K562 (cell line): ENCODE results near the gene MTMR6. TPM values are rescaled to one million over a fixed set of nuclear protein-coding genes. Genes with fewer than 3 reads are reported as not detected.

Experiments
- ATAC-seq: fragments of 200-7000 bp; cut with Tn5 transposase; 3 replicates; pipeline ENCODE4 v1.9.1; 2020; ENCODE audit warnings: moderate library complexity
- BruUV-seq: library from RNA; stranded (reverse); fragments of 400-500 nt; replicated peaks from 2 replicates; lab custom pipeline; 2021; lab: Mats Ljungman, UMichigan
- CTCF ChIA-PET: fragments of 300-600 bp; formaldehyde crosslinking; extraction: SDS; loops from one replicate; lab custom pipeline; 2021; ENCODE audit warnings: low intra/inter-chr PET ratio; lab: Yijun Ruan, JAX
- POLR2A ChIA-PET: fragments of 300-600, 350-650 bp; sonication (Branson Sonifier 250); formaldehyde crosslinking; extraction: SDS; loops from one replicate; lab custom pipeline; 2021; ENCODE audit warnings: antibody characterized with exemption, inconsistent platforms; lab: Yijun Ruan, JAX
- DNase-seq, 4 experiments: peaks; one replicate each; pipeline versions ENCODE4 v3.0.0 to v3.0.0-alpha.2; 2011 to 2018; ENCODE audit warnings: low spot score in 3 of 4, mixed read lengths in 3 of 4; ENCODE audit errors: extremely low read depth in 1 of 4
- FAIRE-seq: peaks from 2 replicates; lab custom pipeline; 2011; peaks lifted over from hg19 to GRCh38; lab: Jason Lieb, UNC
- H2AFZ ChIP-seq: 2 replicates; pipeline ENCODE4 v1.6.0; 2011; ENCODE audit warnings: low read depth, low read length, control low read depth, inconsistent platforms
- H3K27ac ChIP-seq: fragments of 200-600 bp; 3 replicates; pipeline ENCODE4 v1.8.0; 2011; ENCODE audit warnings: low read depth, mild to moderate bottlenecking, control low read depth, inconsistent platforms, low read length, moderate library complexity, mixed read lengths; ENCODE audit errors: extremely low read depth
- H3K27me3 ChIP-seq, 2 experiments: fragments of 300-600 bp in 1 of 2; 2 replicates in 1 of 2; 3 replicates in 1 of 2; pipeline versions ENCODE4 v1.6.0 to v1.8.0; 2011; ENCODE audit warnings: inconsistent platforms in 2 of 2, low read length in 2 of 2, mild to moderate bottlenecking in 1 of 2, mixed read lengths in 1 of 2, moderate library complexity in 1 of 2; ENCODE audit not compliant: control insufficient read depth in 2 of 2, insufficient read depth in 2 of 2
- H3K36me3 ChIP-seq: fragments of 300-600 bp; 3 replicates; pipeline ENCODE4 v1.8.0; 2011; ENCODE audit warnings: mild to moderate bottlenecking, low read length, inconsistent platforms; ENCODE audit not compliant: control insufficient read depth, insufficient read depth
- H3K4me1 ChIP-seq, 2 experiments: fragments of 200-600 bp in 1 of 2; replicated peaks in 1 of 2; 2 replicates in 1 of 2; 3 replicates in 1 of 2; pipeline versions ENCODE4 v1.5.1 to v1.8.0; 2011; ENCODE audit warnings: inconsistent platforms in 2 of 2, low read length in 2 of 2, mild to moderate bottlenecking in 1 of 2, mixed read lengths in 1 of 2, moderate library complexity in 1 of 2; ENCODE audit not compliant: control insufficient read depth in 2 of 2, insufficient read depth in 2 of 2
- H3K4me2 ChIP-seq: 2 replicates; pipeline ENCODE4 v1.6.1; 2011; ENCODE audit warnings: low read length, control low read depth, inconsistent platforms, mixed read lengths; ENCODE audit not compliant: insufficient read depth
- H3K4me3 ChIP-seq: fragments of 200-600 bp; sonication (generic), shearing (Covaris generic); 2 replicates; pipeline ENCODE4 v1.5.1; 2016; ENCODE audit warnings: control low read depth, inconsistent platforms
- H3K79me2 ChIP-seq: fragments of 200-600 bp; 3 replicates; pipeline ENCODE4 v1.8.0; 2011; ENCODE audit warnings: low read length, inconsistent platforms; ENCODE audit not compliant: control insufficient read depth, insufficient read depth
- H3K9ac ChIP-seq, 2 experiments: 2 replicates each; pipeline versions ENCODE4 v1.6.0 to v1.6.1; 2011; ENCODE audit warnings: low read depth in 2 of 2, low read length in 2 of 2, control low read depth in 1 of 2, inconsistent platforms in 1 of 2, mild to moderate bottlenecking in 1 of 2, mixed read lengths in 1 of 2; ENCODE audit not compliant: insufficient read depth in 1 of 2
- H3K9me1 ChIP-seq: one replicate; pipeline ENCODE4 v1.6.0; 2011; ENCODE audit warnings: inconsistent platforms, mild to moderate bottlenecking, low read length, moderate library complexity; ENCODE audit not compliant: control insufficient read depth, insufficient read depth
- H3K9me3 ChIP-seq: replicated peaks from 2 replicates; pipeline ENCODE4 v1.5.1; 2011; ENCODE audit warnings: low read depth, low read length, inconsistent platforms; ENCODE audit not compliant: control insufficient read depth, insufficient read depth
- H4K20me1 ChIP-seq: replicated peaks from 2 replicates; pipeline ENCODE4 v1.6.1; 2011; ENCODE audit warnings: low read length, inconsistent platforms, mixed read lengths; ENCODE audit not compliant: control insufficient read depth, insufficient read depth
- ELF1 ChIP-seq: fragments of 200-800 bp; sonication (Bioruptor generic); IDR thresholded peaks from 2 replicates; pipeline ENCODE4 v1.6.1; 2016; ENCODE audit warnings: missing genetic modification characterization, missing compliant biosample characterization
- GABPA ChIP-seq: fragments of 200-800 bp; sonication (Bioruptor generic); conservative IDR thresholded peaks from 2 replicates; pipeline ENCODE4 v1.6.1; 2016; ENCODE audit warnings: low read depth, missing genetic modification characterization, missing compliant biosample characterization
- HDAC1 ChIP-seq, 2 experiments: fragments of 450-650 bp; IDR thresholded peaks; 2 replicates each; pipeline ENCODE4 v1.6.1; 2016 to 2017; ENCODE audit warnings: inconsistent platforms in 1 of 2, mild to moderate bottlenecking in 1 of 2, moderate library complexity in 1 of 2
- RAD51 ChIP-seq: fragments of 450-650 bp; IDR thresholded peaks from 2 replicates; pipeline ENCODE4 v1.7.1; 2016; ENCODE audit warnings: low read depth, mild to moderate bottlenecking, borderline replicate concordance
- ZKSCAN8 ChIP-seq: fragments of 200-800 bp; sonication (Bioruptor generic); IDR thresholded peaks from 2 replicates; pipeline ENCODE4 v1.6.1; 2016; ENCODE audit warnings: missing genetic modification characterization, missing compliant biosample characterization
- WGBS: fragments of 100-300 bp; shearing (Covaris generic); methylation state at CpG from one replicate; pipeline ENCODE4 v1.1.6; 2016; ENCODE audit warnings: low coverage, mixed read lengths; ENCODE audit not compliant: insufficient coverage; ENCODE audit errors: missing lambda C conversion rate; 5-methylcytosine and 5-hydroxymethylcytosine counted together
- in situ Hi-C: fragments of 300-500 bp; cut with MboI; formaldehyde crosslinking; loops from 4 replicates; pipeline ENCODE4 v1.15.0; 2018; ENCODE audit warnings: inconsistent platforms, mixed read lengths
- intact Hi-C: fragments of 100-400 bp; cut with micrococcal nuclease; formaldehyde crosslinking; loops from 2 replicates; pipeline ENCODE4 v1.14.2; 2022
- polyA plus RNA-seq, 8 experiments: library from polyadenylated mRNA; depleted of rRNA in 4 of 8; stranded (reverse) in 5 of 8; unstranded in 3 of 8; fragments of >200 nt; fragmentation: Nextera tagmentation in 2 of 8; fragmentation: Illumina TruSeq in 1 of 8; extraction: Ambion mirVana in 2 of 8; extraction: Trizol in 1 of 8; gene quantifications; 2 replicates each; pipeline versions ENCODE4 v1.2.1 to v1.2.3, GENCODE V29; 2011 to 2014; ENCODE audit warnings: inconsistent platforms in 1 of 8, missing spikeins in 1 of 8
- total RNA-seq, 7 experiments: library from RNA; depleted of rRNA in 6 of 7; stranded (reverse); fragments of >200 nt in 6 of 7; fragmentation: Illumina TruSeq in 2 of 7; extraction: Trizol in 2 of 7; gene quantifications; 2 replicates each; pipeline versions ENCODE4 v1.2.1 to v1.2.3, GENCODE V29; 2011 to 2021; ENCODE audit warnings: low replicate concordance in 1 of 7
- TF ChIP-seq, protein P1 (sequence below): fragments of 250-450 bp; sonication (Bioruptor Pico); IDR thresholded peaks from 2 replicates; pipeline ENCODE4 v1.5.0; 2021
- TF ChIP-seq, protein P2 (sequence below), 2 experiments: fragments of 450-650 bp in 1 of 2; sonication (generic) in 1 of 2; formaldehyde crosslinking in 1 of 2; IDR thresholded peaks; 2 replicates each; pipeline versions ENCODE4 v1.7.1 to v1.9.0; 2016 to 2022; ENCODE audit warnings: inconsistent platforms in 1 of 2, mild to moderate bottlenecking in 1 of 2, missing genetic modification reagents in 1 of 2

The MTMR6 gene
- total and polyA plus RNA-seq, 9 of the 15 experiments (the other 6 are each of a cell fraction or from before 2014, with no cell fraction given) = 3.9 to 10.8 (median 7.7) TPM

DNA sequence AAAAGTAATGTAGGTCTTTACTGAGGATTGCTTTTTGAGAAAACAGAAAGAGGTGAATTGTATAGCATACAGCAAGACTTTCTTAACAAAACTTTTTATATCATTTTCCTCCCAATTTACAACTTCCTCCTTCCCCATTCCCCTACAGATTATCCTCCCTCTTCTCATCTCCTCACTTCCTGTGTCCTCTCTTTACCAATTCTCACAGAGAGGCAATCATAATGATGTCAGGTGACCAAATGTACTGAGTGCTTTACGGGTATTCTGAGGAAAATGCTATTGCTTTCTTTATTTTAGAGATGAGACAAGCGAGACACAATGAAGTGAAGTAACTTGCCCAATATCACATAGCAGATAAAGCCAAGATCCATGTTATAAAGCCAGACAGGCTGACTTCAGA lies 1.7 kb upstream of the MTMR6 start:
- peak overlapping the region; percentile 64 for H2AFZ ChIP-seq
- intact Hi-C loops = no loop called here
- no peaks in the 10 kb centered on the region for H3K27me3 ChIP-seq
- 25% methylated on average over 2 of the region's 2 CpGs for WGBS
- no peak overlapping the region for H3K4me2 ChIP-seq
- no peak overlapping the region for H3K4me3 ChIP-seq
- H3K79me2 ChIP-seq = peaks cover 17% of the 10 kb centered on the region
- no peaks in the 10 kb centered on the region for H3K9me3 ChIP-seq
- ChIA-PET POLR2A (no interaction called here), CTCF (no interaction called here)
- H3K4me1 ChIP-seq = peaks cover 8 to 15% of the 10 kb centered on the region in 2 experiments; a peak in 4 of 5 replicates
- no peaks in the 10 kb centered on the region for H3K36me3 ChIP-seq
- DNase-seq (no peak), FAIRE-seq (no peak), ATAC-seq (no peak)
- in situ Hi-C loops = no loop called here
- BruUV-seq = no TSS peak
- no peak overlapping the region for H3K27ac ChIP-seq
- no peaks in the 10 kb centered on the region for H3K9me1 ChIP-seq
- H3K9ac ChIP-seq = no peak overlapping the region
- no peak for TF ChIP-seq ZKSCAN8 (CRISPR knock-in tag)
- no peak for TF ChIP-seq HDAC1 (IDR thresholded peaks at IDR 0.05)
- TF ChIP-seq GABPA (tag) = peak; percentile 46; the same call in 1 of the 2 replicates
- TF ChIP-seq, protein P1, sequence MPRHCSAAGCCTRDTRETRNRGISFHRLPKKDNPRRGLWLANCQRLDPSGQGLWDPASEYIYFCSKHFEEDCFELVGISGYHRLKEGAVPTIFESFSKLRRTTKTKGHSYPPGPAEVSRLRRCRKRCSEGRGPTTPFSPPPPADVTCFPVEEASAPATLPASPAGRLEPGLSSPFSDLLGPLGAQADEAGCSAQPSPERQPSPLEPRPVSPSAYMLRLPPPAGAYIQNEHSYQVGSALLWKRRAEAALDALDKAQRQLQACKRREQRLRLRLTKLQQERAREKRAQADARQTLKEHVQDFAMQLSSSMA (CRISPR knock-in tag) = no peak
- TF ChIP-seq, protein P2, sequence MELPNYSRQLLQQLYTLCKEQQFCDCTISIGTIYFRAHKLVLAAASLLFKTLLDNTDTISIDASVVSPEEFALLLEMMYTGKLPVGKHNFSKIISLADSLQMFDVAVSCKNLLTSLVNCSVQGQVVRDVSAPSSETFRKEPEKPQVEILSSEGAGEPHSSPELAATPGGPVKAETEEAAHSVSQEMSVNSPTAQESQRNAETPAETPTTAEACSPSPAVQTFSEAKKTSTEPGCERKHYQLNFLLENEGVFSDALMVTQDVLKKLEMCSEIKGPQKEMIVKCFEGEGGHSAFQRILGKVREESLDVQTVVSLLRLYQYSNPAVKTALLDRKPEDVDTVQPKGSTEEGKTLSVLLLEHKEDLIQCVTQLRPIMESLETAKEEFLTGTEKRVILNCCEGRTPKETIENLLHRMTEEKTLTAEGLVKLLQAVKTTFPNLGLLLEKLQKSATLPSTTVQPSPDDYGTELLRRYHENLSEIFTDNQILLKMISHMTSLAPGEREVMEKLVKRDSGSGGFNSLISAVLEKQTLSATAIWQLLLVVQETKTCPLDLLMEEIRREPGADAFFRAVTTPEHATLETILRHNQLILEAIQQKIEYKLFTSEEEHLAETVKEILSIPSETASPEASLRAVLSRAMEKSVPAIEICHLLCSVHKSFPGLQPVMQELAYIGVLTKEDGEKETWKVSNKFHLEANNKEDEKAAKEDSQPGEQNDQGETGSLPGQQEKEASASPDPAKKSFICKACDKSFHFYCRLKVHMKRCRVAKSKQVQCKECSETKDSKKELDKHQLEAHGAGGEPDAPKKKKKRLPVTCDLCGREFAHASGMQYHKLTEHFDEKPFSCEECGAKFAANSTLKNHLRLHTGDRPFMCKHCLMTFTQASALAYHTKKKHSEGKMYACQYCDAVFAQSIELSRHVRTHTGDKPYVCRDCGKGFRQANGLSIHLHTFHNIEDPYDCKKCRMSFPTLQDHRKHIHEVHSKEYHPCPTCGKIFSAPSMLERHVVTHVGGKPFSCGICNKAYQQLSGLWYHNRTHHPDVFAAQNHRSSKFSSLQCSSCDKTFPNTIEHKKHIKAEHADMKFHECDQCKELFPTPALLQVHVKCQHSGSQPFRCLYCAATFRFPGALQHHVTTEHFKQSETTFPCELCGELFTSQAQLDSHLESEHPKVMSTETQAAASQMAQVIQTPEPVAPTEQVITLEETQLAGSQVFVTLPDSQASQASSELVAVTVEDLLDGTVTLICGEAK (IDR thresholded peaks at IDR 0.05) = peak; percentile 68; the same call in 1 of the 2 replicates
- TF ChIP-seq, protein P2 (CRISPR knock-in tag; IDR thresholded peaks at IDR 0.05) = no peak
- TF ChIP-seq RAD51 = peak; percentile 50
- TF ChIP-seq ELF1 = 0 out of 2 replicates have a peak, but pooled peaks have one; percentile 22
- no peaks in the 10 kb centered on the region for H4K20me1 ChIP-seq
